IMR-90 (cell line): ENCODE data around the gene CALN1. TPM values are rescaled to one million over a fixed set of nuclear protein-coding genes. Genes with fewer than 3 reads are reported as not detected.

ENCODE experiments used
- ATAC-seq: fragments of 200-7000 bp; cut with Tn5 transposase; 2 replicates; pipeline ENCODE4 v1.9.1; 2020; ENCODE audit warnings: low read depth, mild to moderate bottlenecking, moderate library complexity
- BruUV-seq: library from RNA; stranded (reverse); fragments of 400-500 nt; replicated peaks from 2 replicates; lab custom pipeline; 2021; lab: Mats Ljungman, UMichigan
- CTCF ChIA-PET: fragments of 300-600 bp; formaldehyde crosslinking; extraction: SDS; loops from one replicate; lab custom pipeline; 2021; ENCODE audit warnings: antibody characterized with exemption; lab: Yijun Ruan, JAX
- POLR2A ChIA-PET: fragments of 300-600 bp; sonication (Branson Sonifier 250); formaldehyde crosslinking; loops from one replicate; lab custom pipeline; 2022; ENCODE audit warnings: antibody characterized with exemption; ENCODE audit not compliant: unreplicated experiment; lab: Charles Lee
- DNase-seq: peaks from one replicate; pipeline ENCODE4 v3.0.0; 2013
- H2AFZ ChIP-seq: replicated peaks from 2 replicates; pipeline ENCODE3; 2013; ENCODE audit warnings: low read length, mild to moderate bottlenecking; ENCODE audit not compliant: poor library complexity
- H2AK5ac ChIP-seq: 2 replicates; pipeline ENCODE4 v1.6.1; 2013; ENCODE audit warnings: low read depth, low read length, inconsistent platforms
- H2AK9ac ChIP-seq: replicated peaks from 2 replicates; pipeline ENCODE3; 2013; ENCODE audit warnings: mild to moderate bottlenecking, low read depth, low read length, moderate library complexity; ENCODE audit not compliant: poor library complexity
- H2BK120ac ChIP-seq: 2 replicates; pipeline ENCODE4 v1.6.1; 2013; ENCODE audit warnings: low read depth, low read length, inconsistent platforms
- H2BK15ac ChIP-seq: 3 replicates; pipeline ENCODE4 v1.6.1; 2013; ENCODE audit warnings: low read depth, low read length, inconsistent platforms
- H2BK20ac ChIP-seq: 2 replicates; pipeline ENCODE4 v1.6.1; 2013; ENCODE audit warnings: low read depth, mild to moderate bottlenecking, inconsistent platforms, low read length, moderate library complexity
- H2BK5ac ChIP-seq: 2 replicates; pipeline ENCODE4 v1.6.1; 2013; ENCODE audit warnings: mild to moderate bottlenecking, low read depth, low read length, inconsistent platforms; ENCODE audit not compliant: poor library complexity, severe bottlenecking
- H3K14ac ChIP-seq: replicated peaks from 2 replicates; pipeline ENCODE4 v1.6.1; 2013; ENCODE audit warnings: low read depth, low read length, inconsistent platforms
- H3K18ac ChIP-seq: 2 replicates; pipeline ENCODE4 v1.6.1; 2013; ENCODE audit warnings: low read depth, low read length, control low read depth
- H3K23ac ChIP-seq: 2 replicates; pipeline ENCODE4 v1.6.1; 2013; ENCODE audit warnings: low read depth, low read length, inconsistent platforms
- H3K27ac ChIP-seq: 2 replicates; pipeline ENCODE4 v1.5.1; 2013; ENCODE audit warnings: mild to moderate bottlenecking, control low read depth, low read length; ENCODE audit not compliant: insufficient read depth
- H3K27me3 ChIP-seq: 2 replicates; pipeline ENCODE4 v1.6.1; 2013; ENCODE audit warnings: low read length; ENCODE audit not compliant: control insufficient read depth, insufficient read depth
- H3K36me3 ChIP-seq: 2 replicates; pipeline ENCODE4 v1.6.1; 2013; ENCODE audit warnings: low read length, mixed read lengths; ENCODE audit not compliant: control insufficient read depth, insufficient read depth
- H3K4ac ChIP-seq: 2 replicates; pipeline ENCODE4 v1.6.1; 2013; ENCODE audit warnings: low read depth, low read length, inconsistent platforms
- H3K4me1 ChIP-seq: 2 replicates; pipeline ENCODE4 v1.6.1; 2013; ENCODE audit warnings: low read length, mixed read lengths; ENCODE audit not compliant: control insufficient read depth, insufficient read depth
- H3K4me2 ChIP-seq: 2 replicates; pipeline ENCODE4 v1.6.1; 2013; ENCODE audit warnings: low read depth, mild to moderate bottlenecking, control low read depth, low read length, moderate library complexity
- H3K4me3 ChIP-seq: 2 replicates; pipeline ENCODE4 v1.5.1; 2013; ENCODE audit warnings: low read depth, mild to moderate bottlenecking, control low read depth, low read length, moderate library complexity; ENCODE audit not compliant: insufficient read depth
- H3K56ac ChIP-seq: 2 replicates; pipeline ENCODE4 v1.6.1; 2013; ENCODE audit warnings: low read length, inconsistent platforms; ENCODE audit not compliant: insufficient read depth; ENCODE audit errors: extremely low read depth
- H3K79me1 ChIP-seq, 2 experiments: 2 replicates each; pipeline ENCODE4 v1.6.1; 2013; ENCODE audit warnings: low read length in 2 of 2, inconsistent platforms in 1 of 2, low read depth in 1 of 2
- H3K9ac ChIP-seq: 2 replicates; pipeline ENCODE4 v1.6.1; 2013; ENCODE audit warnings: low read depth, low read length, control low read depth
- H3K9me1 ChIP-seq: 2 replicates; pipeline ENCODE4 v1.6.1; 2013; ENCODE audit warnings: low read length, inconsistent platforms; ENCODE audit not compliant: insufficient read depth
- H3K9me3 ChIP-seq: 2 replicates; pipeline ENCODE4 v1.6.1; 2013; ENCODE audit warnings: low read length; ENCODE audit not compliant: control insufficient read depth, insufficient read depth
- H4K20me1 ChIP-seq: 2 replicates; pipeline ENCODE4 v1.6.1; 2013; ENCODE audit warnings: low read length, inconsistent platforms; ENCODE audit not compliant: insufficient read depth
- H4K5ac ChIP-seq: 2 replicates; pipeline ENCODE4 v1.6.1; 2013; ENCODE audit warnings: mild to moderate bottlenecking, low read depth, low read length, control low read depth
- H4K8ac ChIP-seq, 2 experiments: 2 replicates each; pipeline ENCODE4 v1.6.1; 2013; ENCODE audit warnings: low read depth in 2 of 2, low read length in 2 of 2, control low read depth in 1 of 2, inconsistent platforms in 1 of 2
- H4K91ac ChIP-seq: 2 replicates; pipeline ENCODE4 v1.6.1; 2013; ENCODE audit warnings: low read depth, low read length, inconsistent platforms; ENCODE audit not compliant: insufficient read depth
- BHLHE40 ChIP-seq: fragments of 150-350 bp; IDR thresholded peaks from 2 replicates; pipeline ENCODE4 v1.6.1; 2016; ENCODE audit warnings: mild to moderate bottlenecking, low read depth, low read length
- CEBPB ChIP-seq: IDR thresholded peaks from 2 replicates; pipeline ENCODE4 v1.6.1; 2012; ENCODE audit warnings: low read depth, low read length, improper control_type of control experiment
- CHD1 ChIP-seq: IDR thresholded peaks from 2 replicates; pipeline ENCODE4 v1.6.1; 2012; ENCODE audit warnings: low read depth, low read length, improper control_type of control experiment
- ELK1 ChIP-seq: fragments of 150-350 bp; IDR thresholded peaks from 2 replicates; pipeline ENCODE4 v1.6.1; 2016; ENCODE audit warnings: low read depth, mild to moderate bottlenecking, low read length, moderate library complexity, borderline replicate concordance
- FOS ChIP-seq: fragments of 150-350 bp; IDR thresholded peaks from 2 replicates; pipeline ENCODE4 v1.6.1; 2016; ENCODE audit warnings: low read depth, low read length
- MAFK ChIP-seq: IDR thresholded peaks from 2 replicates; pipeline ENCODE4 v1.6.1; 2012; ENCODE audit warnings: low read depth, low read length, improper control_type of control experiment
- MAZ ChIP-seq: IDR thresholded peaks from 2 replicates; pipeline ENCODE4 v1.6.1; 2012; ENCODE audit warnings: low read depth, mild to moderate bottlenecking, low read length, improper control_type of control experiment, moderate library complexity, borderline replicate concordance
- MXI1 ChIP-seq: IDR thresholded peaks from 2 replicates; pipeline ENCODE4 v1.6.1; 2012; ENCODE audit warnings: low read depth, mild to moderate bottlenecking, low read length, moderate library complexity, borderline replicate concordance
- NFE2L2 ChIP-seq: fragments of 150-350 bp; IDR thresholded peaks from 2 replicates; pipeline ENCODE4 v1.6.1; 2016; ENCODE audit warnings: low read depth, mild to moderate bottlenecking, low read length
- POLR2A ChIP-seq: IDR thresholded peaks from 2 replicates; pipeline ENCODE4 v1.6.1; 2012; ENCODE audit warnings: mild to moderate bottlenecking, low read depth, low read length
- RAD21 ChIP-seq: IDR thresholded peaks from 2 replicates; pipeline ENCODE4 v1.6.1; 2012; ENCODE audit warnings: low read length, improper control_type of control experiment
- RCOR1 ChIP-seq: IDR thresholded peaks from 2 replicates; pipeline ENCODE4 v1.6.1; 2012; ENCODE audit warnings: mild to moderate bottlenecking, low read length, improper control_type of control experiment; ENCODE audit not compliant: insufficient replicate concordance
- RFX5 ChIP-seq: IDR thresholded peaks from 2 replicates; pipeline ENCODE4 v1.8.0; 2012; ENCODE audit warnings: low read depth, mild to moderate bottlenecking, low read length, moderate library complexity
- SMC3 ChIP-seq: fragments of 150-350 bp; IDR thresholded peaks from 2 replicates; pipeline ENCODE4 v1.6.1; 2016; ENCODE audit warnings: low read depth, mild to moderate bottlenecking, antibody characterized with exemption, low read length, moderate library complexity
- WGBS, 2 experiments: methylation state at CpG; one replicate each; pipeline versions ENCODE4 v1.1.5 to v1.1.7; 2013; ENCODE audit warnings: missing lambda C conversion rate in 2 of 2; ENCODE audit not compliant: insufficient read length in 1 of 2; ENCODE audit errors: extremely low coverage in 2 of 2; 5-methylcytosine and 5-hydroxymethylcytosine counted together
- dilution Hi-C: fragments of 300-500 bp; cut with HindIII; formaldehyde crosslinking; loops from one replicate; pipeline ENCODE4 v1.14.3; 2018; ENCODE audit warnings: low sequenced_read_pairs; ENCODE audit not compliant: unreplicated experiment
- in situ Hi-C: fragments of 300-500 bp; cut with MboI; formaldehyde crosslinking; loops from 3 replicates; pipeline ENCODE4 v1.14.3; 2019; ENCODE audit warnings: low sequenced_read_pairs, inconsistent platforms, mixed read lengths
- intact Hi-C: fragments of 100-400 bp; cut with micrococcal nuclease; formaldehyde crosslinking; loops from 2 replicates; pipeline ENCODE4 v1.10.0; 2022
- polyA plus RNA-seq, 3 experiments: library from polyadenylated mRNA; depleted of rRNA; stranded (reverse); fragments of >200 nt; gene quantifications; 2 replicates each; pipeline ENCODE4 v1.2.3, GENCODE V29; 2012; ENCODE audit warnings: low replicate concordance in 1 of 3
- total RNA-seq: library from RNA; depleted of rRNA; stranded (reverse); fragments of >200 nt; gene quantifications from 2 replicates; pipeline ENCODE4 v1.2.3, GENCODE V29; 2012
- TF ChIP-seq, protein P1 (sequence below): conservative IDR thresholded peaks from 2 replicates; pipeline ENCODE4 v1.5.1; 2012; ENCODE audit warnings: mild to moderate bottlenecking, low read depth, low read length, improper control_type of control experiment
- TF ChIP-seq, protein P2 (sequence below): fragments of 150-350 bp; IDR thresholded peaks from 2 replicates; pipeline ENCODE4 v1.6.1; 2017; ENCODE audit warnings: mild to moderate bottlenecking, antibody characterized with exemption, low read length, low read depth

The CALN1 gene
- total and polyA plus RNA-seq, 2 of the 4 experiments (the other 2 are of a cell fraction) = not detected

GRCh38 chr7:72007018-72007417, 405.1 kb downstream of the CALN1 start:
- Histone ChIP-seq H3K4ac (no peak overlapping the region), H4K8ac (no peak overlapping the region), H4K5ac (no peak overlapping the region), H2AFZ (no peak overlapping the region), H2AK5ac (no peak overlapping the region), H3K36me3 (no peaks in the 10 kb centered on the region), H3K27ac (no peak overlapping the region), H2AK9ac (no peak overlapping the region), H3K9me1 (no peaks in the 10 kb centered on the region), H3K18ac (no peak overlapping the region), H3K4me1 (no peaks in the 10 kb centered on the region), H2BK20ac (no peak overlapping the region), H3K56ac (no peak overlapping the region), H2BK15ac (no peak overlapping the region), H3K23ac (no peak overlapping the region), H4K91ac (no peak overlapping the region), H2BK5ac (no peak overlapping the region), H3K14ac (no peak overlapping the region), H3K4me2 (no peak overlapping the region), H3K9ac (no peak overlapping the region), H4K20me1 (no peaks in the 10 kb centered on the region), H2BK120ac (no peak overlapping the region), H3K9me3 (peaks cover 8% of the 10 kb centered on the region), H3K79me1 (no peaks in the 10 kb centered on the region), H3K4me3 (no peak overlapping the region), H3K27me3 (no peaks in the 10 kb centered on the region)
- no peak for ATAC-seq
- intact Hi-C loops = no loop called here
- dilution Hi-C loops = no loop called here
- ChIA-PET CTCF (no interaction called here), POLR2A (no interaction called here)
- TF ChIP-seq MAZ (no peak), POLR2A (no peak), MAFK (no peak), FOS (no peak), MXI1 (no peak), ELK1 (no peak), BHLHE40 (no peak), RCOR1 (no peak), SMC3 (no peak), CHD1 (no peak), NFE2L2 (no peak), RFX5 (no peak), RAD21 (no peak), CEBPB (no peak)
- TF ChIP-seq, protein P1, sequence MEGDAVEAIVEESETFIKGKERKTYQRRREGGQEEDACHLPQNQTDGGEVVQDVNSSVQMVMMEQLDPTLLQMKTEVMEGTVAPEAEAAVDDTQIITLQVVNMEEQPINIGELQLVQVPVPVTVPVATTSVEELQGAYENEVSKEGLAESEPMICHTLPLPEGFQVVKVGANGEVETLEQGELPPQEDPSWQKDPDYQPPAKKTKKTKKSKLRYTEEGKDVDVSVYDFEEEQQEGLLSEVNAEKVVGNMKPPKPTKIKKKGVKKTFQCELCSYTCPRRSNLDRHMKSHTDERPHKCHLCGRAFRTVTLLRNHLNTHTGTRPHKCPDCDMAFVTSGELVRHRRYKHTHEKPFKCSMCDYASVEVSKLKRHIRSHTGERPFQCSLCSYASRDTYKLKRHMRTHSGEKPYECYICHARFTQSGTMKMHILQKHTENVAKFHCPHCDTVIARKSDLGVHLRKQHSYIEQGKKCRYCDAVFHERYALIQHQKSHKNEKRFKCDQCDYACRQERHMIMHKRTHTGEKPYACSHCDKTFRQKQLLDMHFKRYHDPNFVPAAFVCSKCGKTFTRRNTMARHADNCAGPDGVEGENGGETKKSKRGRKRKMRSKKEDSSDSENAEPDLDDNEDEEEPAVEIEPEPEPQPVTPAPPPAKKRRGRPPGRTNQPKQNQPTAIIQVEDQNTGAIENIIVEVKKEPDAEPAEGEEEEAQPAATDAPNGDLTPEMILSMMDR = no peak
- TF ChIP-seq, protein P2, sequence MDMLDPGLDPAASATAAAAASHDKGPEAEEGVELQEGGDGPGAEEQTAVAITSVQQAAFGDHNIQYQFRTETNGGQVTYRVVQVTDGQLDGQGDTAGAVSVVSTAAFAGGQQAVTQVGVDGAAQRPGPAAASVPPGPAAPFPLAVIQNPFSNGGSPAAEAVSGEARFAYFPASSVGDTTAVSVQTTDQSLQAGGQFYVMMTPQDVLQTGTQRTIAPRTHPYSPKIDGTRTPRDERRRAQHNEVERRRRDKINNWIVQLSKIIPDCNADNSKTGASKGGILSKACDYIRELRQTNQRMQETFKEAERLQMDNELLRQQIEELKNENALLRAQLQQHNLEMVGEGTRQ = no peak
- WGBS, 2 experiments = no CpG with 5 or more reads among the region's 10 CpGs
- in situ Hi-C loops = no loop called here
- no peak for DNase-seq
- no TSS peak for BruUV-seq
